ENCODE measurements around the gene CYRIA.

GRCh38 chr2:16639431-16639830, 26.2 kb downstream of the CYRIA start:
- TF ChIP-seq CTCF (conservative IDR thresholded peaks at IDR 0.05 in 1 of 2, IDR thresholded peaks at IDR 0.05 in 1 of 2; ENCODE audit: low read depth in 1 of 2, low read length in 2 of 2), result no peak
- TF ChIP-seq EZH2 (IDR thresholded peaks at IDR 0.05; ENCODE audit: low read length, missing control alignments), result no peak
